GM12872 (cell line): ENCODE measurements around the gene MCM8.

Source experiments
- CTCF ChIP-seq: IDR thresholded peaks from 3 replicates; pipeline ENCODE4 v1.5.1; 2011; ENCODE audit warnings: low read depth, mild to moderate bottlenecking, low read length, moderate library complexity; ENCODE audit not compliant: insufficient read depth

MCM8 gene

GRCh38 chr20:6017880-6018279 lies 67.4 kb downstream of the MCM8 start:
- TF ChIP-seq CTCF: no peak

- TF ChIP-seq CTCF: no peak
Measured at GRCh38 chr20:6024768-6025167, 74.3 kb downstream of the MCM8 start.

- no peak for TF ChIP-seq CTCF
Measured at GRCh38 chr20:6026051-6026450, 75.6 kb downstream of the MCM8 start.

GRCh38 chr20:6028818-6029217 lies 78.4 kb downstream of the MCM8 start:
- TF ChIP-seq CTCF: no peak

- no peak for TF ChIP-seq CTCF
Measured at GRCh38 chr20:6029538-6029937, 79.1 kb downstream of the MCM8 start.

GRCh38 chr20:6030453-6031080 lies 80.1 kb downstream of the MCM8 start:
- TF ChIP-seq CTCF: no peak

GRCh38 chr20:6034134-6034969 lies 83.9 kb downstream of the MCM8 start:
- TF ChIP-seq CTCF: no peak
